GM21381 (cell line): ENCODE results near the gene RNF224.

Experiments
- ATAC-seq: cut with Tn5 transposase; IDR thresholded peaks from one replicate; pipeline ENCODE4 v1.9.1; 2021; ENCODE audit warnings: mild to moderate bottlenecking, moderate library complexity; ENCODE audit not compliant: unreplicated experiment

The RNF224 gene

DNA sequence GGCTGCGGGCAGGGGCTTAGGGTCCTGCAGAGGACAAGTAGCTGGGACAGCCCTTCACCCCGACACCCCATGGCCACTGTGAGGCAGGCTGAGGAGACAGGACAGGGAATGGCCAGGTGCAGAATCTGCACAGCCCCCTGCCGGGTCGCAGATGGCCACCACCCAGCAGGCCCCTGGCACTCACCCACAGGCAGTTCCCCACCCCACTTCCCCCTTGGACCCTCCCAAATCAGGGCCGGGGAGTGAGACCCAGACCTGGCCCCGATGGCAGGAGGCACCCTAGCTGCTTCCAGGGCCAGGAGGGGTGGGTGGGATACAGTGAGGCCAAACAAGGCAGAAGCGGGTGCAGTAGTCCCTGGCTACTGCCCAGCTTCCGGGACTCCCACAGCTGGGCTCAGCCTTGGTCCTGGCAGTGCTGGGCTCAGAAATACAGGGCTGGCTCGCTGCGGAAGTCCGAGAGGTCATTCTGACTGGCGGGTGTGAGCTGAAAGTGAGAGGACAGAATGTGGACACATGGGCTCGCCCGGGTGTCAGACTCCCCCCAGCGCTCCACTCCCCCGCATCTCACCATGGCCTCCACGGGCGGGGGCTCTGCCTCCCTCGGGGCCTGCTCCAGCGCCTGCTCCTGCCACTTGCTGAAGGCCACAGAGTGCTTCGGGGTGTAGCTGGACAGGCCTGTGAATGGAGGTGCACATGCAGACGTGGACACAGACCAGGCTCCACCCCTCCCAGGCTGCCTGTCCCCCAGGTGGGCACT is 35.4 kb upstream of the RNF224 start:
- ATAC-seq, result no peak

DNA sequence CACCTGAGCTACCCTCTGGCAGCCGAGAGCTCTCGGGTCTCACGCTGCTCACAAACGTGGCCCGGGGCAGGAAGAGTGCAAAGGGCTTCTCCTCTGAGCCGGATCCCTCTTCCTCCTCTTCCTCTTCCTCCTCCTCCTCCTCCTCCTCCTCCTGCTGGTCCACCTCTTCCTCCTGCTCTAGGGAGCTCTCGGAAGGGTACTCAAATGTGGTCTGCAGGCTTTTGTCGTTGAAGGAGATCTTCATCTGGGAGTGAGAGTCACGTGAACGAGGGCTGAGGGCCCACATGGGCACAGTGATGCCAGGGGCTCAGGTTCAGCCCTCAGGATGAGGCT is 34.9 kb upstream of the RNF224 start:
- ATAC-seq, result no peak

- ATAC-seq, result no peak
Measured at GRCh38 chr9:137192859-137193258, 34.4 kb upstream of the RNF224 start.

DNA sequence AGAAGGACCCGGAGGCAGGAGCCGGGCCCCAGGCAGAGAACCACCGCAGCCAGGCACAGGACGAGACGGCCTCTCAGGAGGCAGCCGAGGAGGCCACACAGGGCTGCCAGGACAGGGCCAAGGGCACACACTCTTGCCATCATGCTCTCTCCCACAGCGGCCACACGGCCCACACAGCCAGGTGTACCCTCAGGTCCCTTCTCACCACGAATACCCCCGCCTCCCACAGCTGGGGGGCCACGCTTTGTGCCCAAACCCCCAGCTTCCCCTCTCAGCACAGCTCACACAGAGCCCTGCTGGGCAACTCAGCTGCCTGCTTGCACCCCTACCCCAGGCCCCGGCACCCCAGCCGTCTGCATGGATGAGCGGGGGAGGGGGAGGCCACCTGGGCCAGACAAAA is 33.5 kb upstream of the RNF224 start:
- no peak for ATAC-seq

GRCh38 chr9:137194388-137194787 is 32.9 kb upstream of the RNF224 start:
- ATAC-seq, result no peak

GRCh38 chr9:137194909-137195308 is 32.4 kb upstream of the RNF224 start:
- no peak for ATAC-seq

GRCh38 chr9:137195525-137196220 is 31.6 kb upstream of the RNF224 start:
- ATAC-seq, result no peak

DNA sequence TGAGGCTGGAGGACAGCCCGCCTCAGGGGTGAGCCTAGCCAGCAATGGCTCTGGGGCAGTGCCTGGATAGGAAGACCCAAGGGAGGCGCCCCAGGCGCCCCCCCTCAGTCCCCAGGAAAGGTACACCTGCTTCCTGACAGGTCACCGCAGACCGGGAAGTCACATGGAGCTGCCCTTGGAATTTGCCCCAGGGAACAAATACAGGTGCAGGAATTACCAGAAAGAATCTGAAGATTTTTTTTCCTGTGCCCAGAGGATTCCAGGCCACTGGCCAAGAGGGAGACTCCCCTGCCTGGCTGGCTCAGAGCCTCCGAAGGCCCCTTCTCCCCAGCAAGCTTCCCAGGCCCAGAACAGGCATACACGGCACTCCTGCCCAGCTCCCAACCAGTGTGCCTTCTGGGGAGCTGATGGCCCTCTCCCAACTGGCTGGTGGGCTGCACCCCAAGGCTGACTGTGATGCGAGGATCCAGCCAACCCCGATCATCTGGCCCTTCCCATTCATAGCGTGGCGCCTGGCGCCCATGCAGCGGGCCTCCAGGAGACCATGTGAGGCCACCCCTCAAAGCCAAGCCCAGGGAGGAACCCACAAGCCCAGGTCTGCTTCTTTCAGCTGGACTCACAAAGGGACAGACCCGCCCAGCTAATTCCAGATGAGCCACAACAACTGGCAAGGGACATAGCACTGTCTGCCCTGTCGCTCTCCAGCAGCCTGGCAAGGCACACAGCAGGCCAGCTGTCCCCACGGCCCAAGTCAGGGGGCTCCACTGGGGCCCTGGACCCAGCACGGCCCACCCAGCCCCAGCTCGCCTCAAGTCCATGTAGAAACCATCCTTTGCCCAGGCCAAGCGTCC is 29.0 kb upstream of the RNF224 start:
- no peak for ATAC-seq

DNA sequence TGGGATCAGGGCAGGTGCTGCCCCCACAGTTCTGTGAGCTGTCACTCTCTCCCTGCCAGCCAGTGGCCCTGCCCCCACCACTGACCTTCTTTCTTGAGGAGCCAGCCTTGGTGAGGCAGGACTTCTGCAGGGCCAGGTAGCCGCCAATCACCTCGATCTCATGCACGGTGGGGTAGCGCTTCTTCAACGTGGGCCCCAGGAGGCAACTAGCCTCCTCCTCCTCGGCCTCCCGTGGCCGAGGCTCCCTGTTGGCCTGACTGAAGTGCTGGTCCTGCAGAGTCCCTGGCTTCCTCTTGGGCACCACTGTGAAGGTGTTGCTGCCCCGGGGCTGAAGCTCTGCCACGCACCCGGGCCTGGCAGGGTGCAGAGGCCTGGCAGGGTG is 28.4 kb upstream of the RNF224 start:
- ATAC-seq, result no peak

- no peak for ATAC-seq
Measured at GRCh38 chr9:137199411-137200121, 27.7 kb upstream of the RNF224 start.

GRCh38 chr9:137200311-137201204 is 26.7 kb upstream of the RNF224 start, which contains the start of gene TPRN:
TPRN (minus strand) TSS chr9:137200741; CDS start chr9:137200711, 30 bp downstream.
- peak; percentile 84 for ATAC-seq

DNA sequence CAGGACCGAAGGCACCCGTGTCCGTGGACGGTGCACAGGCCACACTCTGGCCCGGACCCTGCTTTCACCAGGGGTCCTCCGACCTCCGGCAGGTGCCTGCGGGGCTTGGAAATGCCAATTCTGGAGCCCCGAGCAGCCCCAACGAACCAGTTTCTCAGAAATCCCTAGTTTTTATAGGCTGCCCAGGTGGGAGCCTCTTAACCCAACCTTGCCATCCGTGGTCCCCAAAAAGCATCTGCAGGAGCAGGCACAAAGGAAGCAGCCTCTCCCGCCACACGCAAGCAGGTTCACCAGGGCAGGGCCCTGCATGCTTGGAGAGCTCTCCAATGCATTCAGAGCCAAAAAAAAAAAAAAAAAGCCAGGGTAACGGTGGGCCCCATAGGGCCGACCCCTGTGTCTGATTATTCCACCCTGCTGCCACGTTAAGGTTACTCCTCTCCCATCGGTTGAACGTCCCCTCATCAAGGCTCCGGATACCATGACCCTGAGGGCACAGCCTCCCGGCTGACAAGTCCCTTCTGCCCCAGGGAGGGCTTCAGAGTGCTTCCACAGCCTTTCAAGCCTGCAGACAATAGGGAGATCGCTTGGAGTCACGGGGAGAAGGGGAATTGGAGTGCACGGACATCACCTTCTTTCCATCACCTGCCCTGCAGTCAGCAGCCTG is 26.0 kb upstream of the RNF224 start:
- no peak for ATAC-seq

GRCh38 chr9:137202966-137203365 is 24.3 kb upstream of the RNF224 start:
- ATAC-seq, result no peak

GRCh38 chr9:137204731-137205125 is 22.6 kb upstream of the RNF224 start:
- ATAC-seq, result no peak

GRCh38 chr9:137205126-137206069 is 21.9 kb upstream of the RNF224 start, which contains the start of the genes NDOR1 and TMEM203:
NDOR1 (plus strand) TSS chr9:137205700; CDS start chr9:137205778, 78 bp downstream.
TMEM203 (minus strand) TSS chr9:137205648; CDS start chr9:137205414, 234 bp downstream.
- ATAC-seq, result no peak

DNA sequence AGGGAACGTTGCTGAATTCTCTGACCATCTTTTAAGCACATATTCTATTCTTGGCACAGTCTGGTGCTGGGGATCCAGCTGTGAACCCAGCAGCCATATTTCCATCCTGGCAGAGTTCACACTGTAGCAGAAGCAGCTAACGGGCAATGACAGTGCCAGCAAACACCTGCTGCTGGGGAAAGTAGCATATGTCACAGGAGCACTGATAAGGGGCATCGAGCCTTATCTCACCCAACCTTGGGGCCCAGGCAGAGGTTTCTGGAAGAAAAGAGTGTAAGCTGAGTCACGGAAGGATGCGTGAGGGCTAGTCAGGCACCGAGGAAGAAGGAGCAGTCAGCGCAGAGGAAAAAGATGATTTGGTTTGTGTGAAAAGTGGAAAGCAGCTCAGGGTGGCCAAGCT is 20.7 kb upstream of the RNF224 start:
- ATAC-seq, result no peak

- ATAC-seq, result no peak
Measured at GRCh38 chr9:137211532-137211931, 15.8 kb upstream of the RNF224 start.

DNA sequence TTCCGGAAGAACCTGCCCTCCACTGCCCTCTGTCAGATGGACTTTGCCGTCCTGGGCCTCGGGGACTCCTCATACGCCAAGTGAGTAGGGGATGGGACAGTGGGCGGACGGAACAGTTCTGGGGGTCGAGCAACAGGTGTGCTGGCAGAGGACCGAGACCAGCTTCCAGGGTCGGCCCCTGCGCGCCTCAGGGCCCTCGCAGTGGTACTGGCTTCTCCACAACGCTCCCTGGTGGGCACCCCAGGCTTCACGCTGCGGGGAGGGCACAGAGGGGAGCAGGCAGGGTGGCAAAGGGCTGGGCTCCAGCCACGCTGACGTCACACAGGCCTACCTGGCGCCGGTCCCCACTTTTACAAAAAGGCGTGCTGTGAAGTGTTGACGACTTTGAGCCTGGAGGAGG is 14.8 kb upstream of the RNF224 start:
- no peak for ATAC-seq
